HK-2 (cell line): ENCODE results near the gene USP17L13.
"Not testable (repeated sequence)": the region's sequence is repeated elsewhere in the genome, so short reads cannot be mapped to it uniquely, and the experiment has no call there.

Source experiments
- DNase-seq: peaks from one replicate; pipeline ENCODE4 v3.0.0-alpha.2; 2018; ENCODE audit not compliant: unreplicated experiment

USP17L13 gene, protein sequence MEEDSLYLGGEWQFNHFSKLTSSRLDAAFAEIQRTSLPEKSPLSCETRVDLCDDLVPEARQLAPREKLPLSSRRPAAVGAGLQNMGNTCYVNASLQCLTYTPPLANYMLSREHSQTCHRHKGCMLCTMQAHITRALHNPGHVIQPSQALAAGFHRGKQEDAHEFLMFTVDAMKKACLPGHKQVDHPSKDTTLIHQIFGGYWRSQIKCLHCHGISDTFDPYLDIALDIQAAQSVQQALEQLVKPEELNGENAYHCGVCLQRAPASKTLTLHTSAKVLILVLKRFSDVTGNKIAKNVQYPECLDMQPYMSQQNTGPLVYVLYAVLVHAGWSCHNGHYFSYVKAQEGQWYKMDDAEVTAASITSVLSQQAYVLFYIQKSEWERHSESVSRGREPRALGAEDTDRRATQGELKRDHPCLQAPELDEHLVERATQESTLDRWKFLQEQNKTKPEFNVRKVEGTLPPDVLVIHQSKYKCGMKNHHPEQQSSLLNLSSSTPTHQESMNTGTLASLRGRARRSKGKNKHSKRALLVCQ

DNA sequence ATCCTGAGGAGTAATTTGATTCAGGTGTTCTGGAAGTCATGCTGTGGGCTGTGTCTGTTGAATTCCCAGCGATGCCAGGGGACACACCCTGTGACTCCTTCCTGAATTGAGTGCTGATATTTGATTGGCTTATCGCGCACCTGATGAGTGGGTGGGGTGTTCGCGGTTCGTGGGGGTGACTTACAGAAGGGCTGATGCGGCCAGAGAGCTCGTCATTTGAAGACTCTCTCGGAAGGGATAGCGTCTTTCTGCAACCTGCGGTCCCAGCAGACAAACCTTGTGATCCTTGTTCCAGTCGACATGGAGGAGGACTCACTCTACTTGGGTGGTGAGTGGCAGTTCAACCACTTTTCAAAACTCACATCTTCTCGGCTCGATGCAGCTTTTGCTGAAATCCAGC, at the start of gene USP17L13:
Gene USP17L13 (plus strand): TSS at position 301 of the 400 bp plus-strand sequence. CDS start 0 bp downstream, at position 301.
- not testable (repeated sequence) for DNase-seq

DNA sequence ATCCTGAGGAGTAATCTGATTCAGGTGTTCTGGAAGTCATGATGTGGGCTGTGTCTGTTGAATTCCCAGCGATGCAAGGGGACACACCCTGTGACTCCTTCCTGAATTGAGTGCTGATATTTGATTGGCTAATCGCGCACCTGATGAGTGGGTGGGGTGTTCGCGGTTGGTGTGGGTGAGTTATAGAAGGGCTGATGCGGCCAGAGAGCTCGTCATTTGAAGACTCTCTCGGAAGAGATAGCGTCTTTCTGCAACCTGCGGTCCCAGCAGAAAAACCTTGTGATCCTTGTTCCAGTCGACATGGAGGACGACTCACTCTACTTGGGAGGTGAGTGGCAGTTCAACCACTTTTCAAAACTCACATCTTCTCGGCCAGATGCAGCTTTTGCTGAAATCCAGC, 14.3 kb upstream of the USP17L13 start, which contains the start of gene USP17L10:
Gene USP17L10 (plus strand): TSS at position 301 of the 400 bp plus-strand sequence. CDS start 0 bp downstream, at position 301.
- not testable (repeated sequence) for DNase-seq

DNA sequence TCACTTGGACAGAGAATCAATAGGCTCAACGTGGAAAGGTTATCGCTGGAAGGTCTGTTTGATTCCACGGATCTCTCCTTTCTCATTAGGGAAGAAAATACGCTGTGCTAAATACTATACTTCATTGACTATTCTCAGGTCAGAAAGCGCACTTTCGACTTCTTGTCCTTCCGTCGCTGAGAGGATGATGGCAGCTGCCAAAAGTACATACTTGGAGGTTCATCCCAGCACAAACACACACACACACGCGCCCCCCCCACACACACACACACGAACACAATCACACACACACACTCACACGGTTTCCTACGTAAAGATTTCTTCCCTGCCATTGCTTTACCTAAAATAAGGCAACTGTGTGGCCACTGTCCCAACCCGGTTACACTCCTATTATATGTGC, 10.0 kb upstream of the USP17L13 start:
- not testable (repeated sequence) for DNase-seq

DNA sequence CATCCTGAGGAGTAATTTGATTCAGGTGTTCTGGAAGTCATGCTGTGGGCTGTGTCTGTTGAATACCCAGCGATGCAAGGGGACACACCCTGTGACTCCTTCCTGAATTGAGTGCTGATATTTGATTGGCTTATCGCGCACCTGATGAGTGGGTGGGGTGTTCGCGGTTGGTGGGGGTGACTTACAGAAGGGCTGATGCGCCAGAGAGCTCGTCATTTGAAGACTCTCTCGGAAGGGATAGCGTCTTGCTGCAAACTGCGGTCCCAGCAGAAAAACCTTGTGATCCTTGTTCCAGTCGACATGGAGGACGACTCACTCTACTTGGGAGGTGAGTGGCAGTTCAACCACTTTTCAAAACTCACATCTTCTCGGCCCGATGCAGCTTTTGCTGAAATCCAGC, 9.6 kb upstream of the USP17L13 start, which contains the start of gene USP17L11:
Gene USP17L11 (plus strand): TSS at position 301 of the 400 bp plus-strand sequence. CDS start 0 bp downstream, at position 301.
- not testable (repeated sequence) for DNase-seq

DNA sequence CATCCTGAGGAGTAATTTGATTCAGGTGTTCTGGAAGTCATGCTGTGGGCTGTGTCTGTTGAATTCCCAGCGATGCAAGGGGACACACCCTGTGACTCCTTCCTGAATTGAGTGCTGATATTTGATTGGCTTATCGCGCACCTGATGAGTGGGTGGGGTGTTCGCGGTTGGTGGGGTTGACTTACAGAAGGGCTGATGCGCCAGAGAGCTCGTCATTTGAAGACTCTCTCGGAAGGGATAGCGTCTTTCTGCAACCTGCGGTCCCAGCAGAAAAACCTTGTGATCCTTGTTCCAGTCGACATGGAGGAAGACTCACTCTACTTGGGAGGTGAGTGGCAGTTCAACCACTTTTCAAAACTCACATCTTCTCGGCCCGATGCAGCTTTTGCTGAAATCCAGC, 4.8 kb upstream of the USP17L13 start, which contains the start of gene USP17L12:
Gene USP17L12 (plus strand): TSS at position 301 of the 400 bp plus-strand sequence. CDS start 0 bp downstream, at position 301.
- not testable (repeated sequence) for DNase-seq

DNA sequence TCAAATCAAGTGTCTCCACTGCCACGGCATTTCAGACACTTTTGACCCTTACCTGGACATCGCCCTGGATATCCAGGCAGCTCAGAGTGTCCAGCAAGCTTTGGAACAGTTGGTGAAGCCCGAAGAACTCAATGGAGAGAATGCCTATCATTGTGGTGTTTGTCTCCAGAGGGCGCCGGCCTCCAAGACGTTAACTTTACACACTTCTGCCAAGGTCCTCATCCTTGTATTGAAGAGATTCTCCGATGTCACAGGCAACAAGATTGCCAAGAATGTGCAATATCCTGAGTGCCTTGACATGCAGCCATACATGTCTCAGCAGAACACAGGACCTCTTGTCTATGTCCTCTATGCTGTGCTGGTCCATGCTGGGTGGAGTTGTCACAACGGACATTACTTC, 5.6 kb downstream of the USP17L13 start:
- DNase-seq, result not testable (repeated sequence)

DNA sequence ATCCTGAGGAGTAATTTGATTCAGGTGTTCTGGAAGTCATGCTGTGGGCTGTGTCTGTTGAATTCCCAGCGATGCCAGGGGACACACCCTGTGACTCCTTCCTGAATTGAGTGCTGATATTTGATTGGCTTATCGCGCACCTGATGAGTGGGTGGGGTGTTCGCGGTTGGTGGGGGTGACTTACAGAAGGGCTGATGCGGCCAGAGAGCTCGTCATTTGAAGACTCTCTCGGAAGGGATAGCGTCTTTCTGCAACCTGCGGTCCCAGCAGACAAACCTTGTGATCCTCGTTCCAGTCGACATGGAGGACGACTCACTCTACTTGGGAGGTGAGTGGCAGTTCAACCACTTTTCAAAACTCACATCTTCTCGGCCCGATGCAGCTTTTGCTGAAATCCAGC, 9.4 kb downstream of the USP17L13 start, which contains the start of gene USP17L15:
Gene USP17L15 (plus strand): TSS at position 301 of the 400 bp plus-strand sequence. CDS start 0 bp downstream, at position 301.
- DNase-seq, result not testable (repeated sequence)

DNA sequence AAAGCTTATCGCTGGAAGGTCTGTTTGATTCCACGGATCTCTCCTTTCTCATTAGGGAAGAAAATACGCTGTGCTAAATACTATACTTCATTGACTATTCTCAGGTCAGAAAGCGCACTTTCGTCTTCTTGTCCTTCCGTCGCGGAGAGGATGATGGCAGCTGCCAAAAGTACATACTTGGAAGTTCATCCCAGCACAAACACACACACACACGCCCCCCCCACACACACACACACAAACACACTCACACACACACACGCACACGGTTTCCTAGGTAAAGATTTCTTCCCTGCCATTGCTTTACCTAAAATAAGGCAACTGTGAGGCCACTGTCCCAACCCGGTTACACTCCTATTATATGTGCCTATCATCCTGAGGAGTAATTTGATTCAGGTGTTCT, 13.8 kb downstream of the USP17L13 start:
- not testable (repeated sequence) for DNase-seq

DNA sequence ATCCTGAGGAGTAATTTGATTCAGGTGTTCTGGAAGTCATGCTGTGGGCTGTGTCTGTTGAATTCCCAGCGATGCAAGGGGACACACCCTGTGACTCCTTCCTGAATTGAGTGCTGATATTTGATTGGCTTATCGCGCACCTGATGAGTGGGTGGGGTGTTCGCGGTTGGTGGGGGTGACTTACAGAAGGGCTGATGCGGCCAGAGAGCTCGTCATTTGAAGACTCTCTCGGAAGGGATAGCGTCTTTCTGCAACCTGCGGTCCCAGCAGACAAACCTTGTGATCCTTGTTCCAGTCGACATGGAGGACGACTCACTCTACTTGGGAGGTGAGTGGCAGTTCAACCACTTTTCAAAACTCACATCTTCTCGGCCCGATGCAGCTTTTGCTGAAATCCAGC, 18.9 kb downstream of the USP17L13 start, which contains the start of gene USP17L17:
Gene USP17L17 (plus strand): TSS at position 301 of the 400 bp plus-strand sequence. CDS start 0 bp downstream, at position 301.
- DNase-seq, result not testable (repeated sequence)

DNA sequence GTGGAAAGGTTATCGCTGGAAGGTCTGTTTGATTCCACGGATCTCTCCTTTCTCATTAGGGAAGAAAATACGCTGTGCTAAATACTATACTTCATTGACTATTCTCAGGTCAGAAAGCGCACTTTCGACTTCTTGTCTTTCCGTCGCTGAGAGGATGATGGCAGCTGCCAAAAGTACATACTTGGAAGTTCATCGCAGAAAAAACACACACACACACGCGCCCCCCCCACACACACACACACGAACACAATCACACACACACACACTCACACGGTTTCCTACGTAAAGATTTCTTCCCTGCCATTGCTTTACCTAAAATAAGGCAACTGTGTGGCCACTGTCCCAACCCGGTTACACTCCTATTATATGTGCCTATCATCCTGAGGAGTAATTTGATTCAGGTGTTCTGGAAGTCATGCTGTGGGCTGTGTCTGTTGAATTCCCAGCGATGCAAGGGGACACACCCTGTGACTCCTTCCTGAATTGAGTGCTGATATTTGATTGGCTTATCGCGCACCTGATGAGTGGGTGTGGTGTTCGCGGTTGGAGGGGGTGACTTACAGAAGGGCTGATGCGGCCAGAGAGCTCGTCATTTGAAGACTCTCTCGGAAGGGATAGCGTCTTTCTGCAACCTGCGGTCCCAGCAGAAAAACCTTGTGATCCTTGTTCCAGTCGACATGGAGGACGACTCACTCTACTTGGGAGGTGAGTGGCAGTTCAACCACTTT, 23.4 kb downstream of the USP17L13 start, which contains the start of gene USP17L18:
Gene USP17L18 (plus strand): TSS at position 678 of the 728 bp plus-strand sequence. CDS start 0 bp downstream, at position 678.
- not testable (repeated sequence) for DNase-seq

DNA sequence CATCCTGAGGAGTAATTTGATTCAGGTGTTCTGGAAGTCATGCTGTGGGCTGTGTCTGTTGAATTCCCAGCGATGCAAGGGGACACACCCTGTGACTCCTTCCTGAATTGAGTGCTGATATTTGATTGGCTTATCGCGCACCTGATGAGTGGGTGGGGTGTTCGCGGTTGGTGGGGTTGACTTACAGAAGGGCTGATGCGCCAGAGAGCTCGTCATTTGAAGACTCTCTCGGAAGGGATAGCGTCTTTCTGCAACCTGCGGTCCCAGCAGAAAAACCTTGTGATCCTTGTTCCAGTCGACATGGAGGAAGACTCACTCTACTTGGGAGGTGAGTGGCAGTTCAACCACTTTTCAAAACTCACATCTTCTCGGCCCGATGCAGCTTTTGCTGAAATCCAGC, 28.4 kb downstream of the USP17L13 start, which contains the start of gene USP17L19:
Gene USP17L19 (plus strand): TSS at position 301 of the 400 bp plus-strand sequence. CDS start 0 bp downstream, at position 301.
- DNase-seq, result not testable (repeated sequence)

DNA sequence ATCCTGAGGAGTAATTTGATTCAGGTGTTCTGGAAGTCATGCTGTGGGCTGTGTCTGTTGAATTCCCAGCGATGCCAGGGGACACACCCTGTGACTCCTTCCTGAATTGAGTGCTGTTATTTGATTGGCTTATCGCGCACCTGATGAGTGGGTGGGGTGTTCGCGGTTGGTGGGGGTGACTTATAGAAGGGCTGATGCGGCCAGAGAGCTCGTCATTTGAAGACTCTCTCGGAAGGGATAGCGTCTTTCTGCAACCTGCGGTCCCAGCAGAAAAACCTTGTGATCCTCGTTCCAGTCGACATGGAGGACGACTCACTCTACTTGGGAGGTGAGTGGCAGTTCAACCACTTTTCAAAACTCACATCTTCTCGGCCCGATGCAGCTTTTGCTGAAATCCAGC, 33.1 kb downstream of the USP17L13 start, which contains the start of gene USP17L20:
Gene USP17L20 (plus strand): TSS at position 301 of the 400 bp plus-strand sequence. CDS start 0 bp downstream, at position 301.
- not testable (repeated sequence) for DNase-seq

DNA sequence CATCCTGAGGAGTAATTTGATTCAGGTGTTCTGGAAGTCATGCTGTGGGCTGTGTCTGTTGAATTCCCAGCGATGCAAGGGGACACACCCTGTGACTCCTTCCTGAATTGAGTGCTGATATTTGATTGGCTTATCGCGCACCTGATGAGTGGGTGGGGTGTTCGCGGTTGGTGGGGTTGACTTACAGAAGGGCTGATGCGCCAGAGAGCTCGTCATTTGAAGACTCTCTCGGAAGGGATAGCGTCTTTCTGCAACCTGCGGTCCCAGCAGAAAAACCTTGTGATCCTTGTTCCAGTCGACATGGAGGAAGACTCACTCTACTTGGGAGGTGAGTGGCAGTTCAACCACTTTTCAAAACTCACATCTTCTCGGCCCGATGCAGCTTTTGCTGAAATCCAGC, 37.9 kb downstream of the USP17L13 start, which contains the start of gene USP17L21:
Gene USP17L21 (plus strand): TSS at position 301 of the 400 bp plus-strand sequence. CDS start 0 bp downstream, at position 301.
- DNase-seq, result not testable (repeated sequence)

DNA sequence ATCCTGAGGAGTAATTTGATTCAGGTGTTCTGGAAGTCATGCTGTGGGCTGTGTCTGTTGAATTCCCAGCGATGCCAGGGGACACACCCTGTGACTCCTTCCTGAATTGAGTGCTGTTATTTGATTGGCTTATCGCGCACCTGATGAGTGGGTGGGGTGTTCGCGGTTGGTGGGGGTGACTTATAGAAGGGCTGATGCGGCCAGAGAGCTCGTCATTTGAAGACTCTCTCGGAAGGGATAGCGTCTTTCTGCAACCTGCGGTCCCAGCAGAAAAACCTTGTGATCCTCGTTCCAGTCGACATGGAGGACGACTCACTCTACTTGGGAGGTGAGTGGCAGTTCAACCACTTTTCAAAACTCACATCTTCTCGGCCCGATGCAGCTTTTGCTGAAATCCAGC, 42.6 kb downstream of the USP17L13 start, which contains the start of gene USP17L22:
Gene USP17L22 (plus strand): TSS at position 301 of the 400 bp plus-strand sequence. CDS start 0 bp downstream, at position 301.
- not testable (repeated sequence) for DNase-seq

DNA sequence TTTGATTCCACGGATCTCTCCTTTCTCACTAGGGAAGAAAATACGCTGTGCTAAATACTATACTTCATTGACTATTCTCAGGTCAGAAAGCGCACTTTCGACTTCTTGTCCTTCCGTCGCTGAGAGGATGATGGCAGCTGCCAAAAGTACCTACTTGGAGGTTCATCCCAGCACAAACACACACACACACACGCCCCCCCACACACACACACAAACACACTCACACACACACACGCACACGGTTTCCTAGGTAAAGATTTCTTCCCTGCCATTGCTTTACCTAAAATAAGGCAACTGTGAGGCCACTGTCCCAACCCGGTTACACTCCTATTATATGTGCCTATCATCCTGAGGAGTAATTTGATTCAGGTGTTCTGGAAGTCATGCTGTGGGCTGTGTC, 47.0 kb downstream of the USP17L13 start:
- DNase-seq, result not testable (repeated sequence)
